ENCODE data around the gene STAMBP.
"Not testable (repeated sequence)": the region's sequence is repeated elsewhere in the genome, so short reads cannot be mapped to it uniquely, and the experiment has no call there.

Gene STAMBP

GRCh38 chr2:73828818-73829570, at the start of gene STAMBP:
STAMBP (plus strand) TSS chr2:73828961; CDS start chr2:73830857, 1,896 bp downstream.
- peak; percentile 81 to 83 for DNase-seq (ENCODE audit: extremely low read depth in 1 of 2, low read depth in 1 of 2)

- DNase-seq (ENCODE audit: extremely low read depth in 1 of 2, low read depth in 1 of 2): peak; percentile 90 to 93
Observed at GRCh38 chr2:73779467-73780236, 49.1 kb upstream of the STAMBP start, which contains the start of gene DUSP11. DUSP11 (minus strand) TSS chr2:73780103; CDS start chr2:73779974, 129 bp downstream.

- DNase-seq (ENCODE audit: extremely low read depth in 1 of 2, low read depth in 1 of 2): no peak
Observed at GRCh38 chr2:73780237-73780582, 48.6 kb upstream of the STAMBP start.

GRCh38 chr2:73783402-73783801, 45.4 kb upstream of the STAMBP start:
- not testable (repeated sequence) for DNase-seq (ENCODE audit: extremely low read depth in 1 of 2, low read depth in 1 of 2)

GRCh38 chr2:73783883-73784282, 44.9 kb upstream of the STAMBP start, which contains the start of gene C2orf78:
C2orf78 (plus strand) TSS chr2:73784183; CDS start chr2:73784310, 127 bp downstream.
- not testable (repeated sequence) for DNase-seq (ENCODE audit: extremely low read depth in 1 of 2, low read depth in 1 of 2)

- DNase-seq (ENCODE audit: extremely low read depth in 1 of 2, low read depth in 1 of 2): no peak
Observed at GRCh38 chr2:73811878-73812277, 16.9 kb upstream of the STAMBP start.

GRCh38 chr2:73812635-73813034, 16.1 kb upstream of the STAMBP start:
- no peak for DNase-seq (ENCODE audit: extremely low read depth in 1 of 2, low read depth in 1 of 2)

- no peak for DNase-seq (ENCODE audit: extremely low read depth in 1 of 2, low read depth in 1 of 2)
Observed at GRCh38 chr2:73818296-73818695, 10.5 kb upstream of the STAMBP start.

- no peak for DNase-seq (ENCODE audit: extremely low read depth in 1 of 2, low read depth in 1 of 2)
Observed at GRCh38 chr2:73821227-73821626, 7.5 kb upstream of the STAMBP start.

GRCh38 chr2:73821669-73822068, 7.1 kb upstream of the STAMBP start:
- DNase-seq (ENCODE audit: extremely low read depth in 1 of 2, low read depth in 1 of 2): no peak

GRCh38 chr2:73822276-73822675, 6.5 kb upstream of the STAMBP start:
- DNase-seq (ENCODE audit: extremely low read depth in 1 of 2, low read depth in 1 of 2): no peak

GRCh38 chr2:73822991-73823390, 5.8 kb upstream of the STAMBP start:
- no peak for DNase-seq (ENCODE audit: extremely low read depth in 1 of 2, low read depth in 1 of 2)

- DNase-seq (ENCODE audit: extremely low read depth in 1 of 2, low read depth in 1 of 2): no peak
Observed at GRCh38 chr2:73823416-73823815, 5.3 kb upstream of the STAMBP start.

- no peak for DNase-seq (ENCODE audit: extremely low read depth in 1 of 2, low read depth in 1 of 2)
Observed at GRCh38 chr2:73823916-73824523, 4.7 kb upstream of the STAMBP start.

GRCh38 chr2:73825408-73825807, 3.4 kb upstream of the STAMBP start:
- no peak for DNase-seq (ENCODE audit: extremely low read depth in 1 of 2, low read depth in 1 of 2)

GRCh38 chr2:73827018-73827417, 1.7 kb upstream of the STAMBP start:
- DNase-seq (ENCODE audit: extremely low read depth in 1 of 2, low read depth in 1 of 2): no peak

GRCh38 chr2:73827660-73828388, 937 bp upstream of the STAMBP start:
- DNase-seq (ENCODE audit: extremely low read depth in 1 of 2, low read depth in 1 of 2): no peak

GRCh38 chr2:73828389-73828817, 358 bp upstream of the STAMBP start:
- DNase-seq (ENCODE audit: extremely low read depth in 1 of 2, low read depth in 1 of 2): no peak

- DNase-seq (ENCODE audit: extremely low read depth in 1 of 2, low read depth in 1 of 2): no peak
Observed at GRCh38 chr2:73830871-73831401, 2.2 kb downstream of the STAMBP start.

GRCh38 chr2:73832930-73833329, 4.2 kb downstream of the STAMBP start:
- DNase-seq (ENCODE audit: extremely low read depth in 1 of 2, low read depth in 1 of 2): no peak
